Measurements from ENCODE around the gene FTO. TPM values are rescaled to one million over a fixed set of nuclear protein-coding genes. Genes with fewer than 3 reads are reported as not detected.

FTO gene
- total RNA-seq, 1 experiment from 2014 or later: 55.0 TPM

DNA sequence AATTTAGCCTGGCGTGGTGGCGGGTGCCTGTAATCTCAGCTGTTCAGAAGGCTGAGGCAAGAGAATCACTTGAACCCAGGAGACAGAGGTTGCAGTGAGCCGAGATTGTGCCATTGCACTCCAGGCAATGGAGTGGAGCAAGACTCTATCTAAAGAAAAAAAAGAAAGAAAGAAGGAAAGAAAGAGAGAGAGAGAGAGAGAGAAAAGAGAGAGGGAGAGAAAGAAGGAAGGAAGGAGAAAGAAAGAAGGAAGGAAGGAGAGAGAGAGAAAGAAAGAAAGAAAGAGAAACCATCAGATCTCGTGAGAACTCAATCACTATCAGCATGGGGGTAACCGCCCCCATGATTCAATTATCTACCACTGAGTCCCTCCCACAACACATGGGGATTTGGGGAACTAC lies 293.0 kb downstream of the FTO start:
- intact Hi-C loops (cut with micrococcal nuclease): no loop called here
- Mint-ChIP-seq H3K27me3 (ENCODE audit: insufficient read depth, unreplicated experiment) (no peaks in the 10 kb centered on the region), H3K36me3 (ENCODE audit: insufficient read depth, unreplicated experiment) (peaks cover 5% of the 10 kb centered on the region), H3K27ac (ENCODE audit: low read depth, unreplicated experiment) (no peak overlapping the region), H3K9me3 (ENCODE audit: unreplicated experiment) (no peaks in the 10 kb centered on the region), H3K4me1 (ENCODE audit: insufficient read depth, unreplicated experiment) (peaks cover 11% of the 10 kb centered on the region), H3K4me3 (ENCODE audit: unreplicated experiment) (no peak overlapping the region)
- ChIA-PET POLR2A (no interaction called here), CTCF (interaction anchor here (0.7 kb wide), 1 partner anchor 1220 kb away, joined by 3 read pairs; no protein-coding TSS in a partner anchor)
- DNase-seq (ENCODE audit: unreplicated experiment): no peak
- TF ChIP-seq CTCF (IDR thresholded peaks at IDR 0.05; ENCODE audit: unreplicated experiment): no peak
- BruUV-seq (replicated peaks): no TSS peak

GRCh38 chr16:53998024-53998810 lies 294.3 kb downstream of the FTO start:
- BruUV-seq (replicated peaks): no TSS peak
- Mint-ChIP-seq H3K9me3 (ENCODE audit: unreplicated experiment) (no peaks in the 10 kb centered on the region), H3K4me3 (ENCODE audit: unreplicated experiment) (no peak overlapping the region), H3K4me1 (ENCODE audit: insufficient read depth, unreplicated experiment) (peaks cover 6% of the 10 kb centered on the region), H3K36me3 (ENCODE audit: insufficient read depth, unreplicated experiment) (peaks cover 5% of the 10 kb centered on the region), H3K27me3 (ENCODE audit: insufficient read depth, unreplicated experiment) (no peaks in the 10 kb centered on the region), H3K27ac (ENCODE audit: low read depth, unreplicated experiment) (no peak overlapping the region)
- CTCF ChIA-PET: interaction anchor here (0.6 to 1.2 kb wide), 2 partner anchors 10 to 1411 kb away, joined by 3 to 4 read pairs; no protein-coding TSS in a partner anchor
- TF ChIP-seq CTCF (IDR thresholded peaks at IDR 0.05; ENCODE audit: unreplicated experiment): no peak
- intact Hi-C loops (cut with micrococcal nuclease): no loop called here
- POLR2A ChIA-PET: interaction anchor here (0.7 kb wide), 1 partner anchor 16 kb away, joined by 3 read pairs; no protein-coding TSS in a partner anchor
- DNase-seq (ENCODE audit: unreplicated experiment): no peak

DNA sequence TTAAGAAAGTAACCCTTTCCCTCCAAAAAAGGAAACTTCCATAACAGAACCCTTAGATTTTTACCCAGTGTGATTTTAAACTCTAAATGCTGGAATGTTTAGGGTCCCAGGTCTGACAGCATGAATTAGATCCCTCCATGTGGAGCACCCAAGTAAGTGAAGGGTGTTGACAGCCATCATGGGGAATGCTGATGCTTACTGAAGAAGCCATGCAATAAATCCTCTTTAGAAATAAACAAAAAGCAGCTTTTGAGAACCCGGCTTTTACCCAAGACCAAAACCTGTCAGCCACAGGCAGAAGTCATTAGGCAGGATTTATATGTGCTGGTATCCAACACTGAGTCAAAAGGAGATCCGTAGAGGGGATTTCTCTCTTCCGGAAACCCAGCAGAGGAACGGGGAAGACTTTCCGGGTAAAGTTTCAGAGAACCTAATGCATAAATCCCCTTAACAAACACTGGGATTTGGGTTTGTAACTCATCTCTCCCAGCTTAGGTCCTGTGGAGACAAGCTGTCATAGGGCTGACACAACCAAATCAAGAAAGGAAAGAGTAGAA lies 295.1 kb downstream of the FTO start:
- H3K4me3 Mint-ChIP-seq (ENCODE audit: unreplicated experiment): no peak overlapping the region
- intact Hi-C loops (cut with micrococcal nuclease): no loop called here
- TF ChIP-seq CTCF (IDR thresholded peaks at IDR 0.05; ENCODE audit: unreplicated experiment): no peak
- CTCF ChIA-PET: interaction anchor here (0.6 to 1.2 kb wide), 3 partner anchors 9 to 1410 kb away, joined by 3 to 4 read pairs (median 4); no protein-coding TSS in a partner anchor
- BruUV-seq (replicated peaks): no TSS peak
- H3K27me3 Mint-ChIP-seq (ENCODE audit: insufficient read depth, unreplicated experiment): no peaks in the 10 kb centered on the region
- POLR2A ChIA-PET: interaction anchor here (0.7 kb wide), 1 partner anchor 15 kb away, joined by 3 read pairs; no protein-coding TSS in a partner anchor
- peaks cover 6% of the 10 kb centered on the region for H3K4me1 Mint-ChIP-seq (ENCODE audit: insufficient read depth, unreplicated experiment)
- no peaks in the 10 kb centered on the region for H3K9me3 Mint-ChIP-seq (ENCODE audit: unreplicated experiment)
- H3K36me3 Mint-ChIP-seq (ENCODE audit: insufficient read depth, unreplicated experiment): peaks cover 5% of the 10 kb centered on the region
- DNase-seq (ENCODE audit: unreplicated experiment): no peak
- H3K27ac Mint-ChIP-seq (ENCODE audit: low read depth, unreplicated experiment): no peak overlapping the region

DNA sequence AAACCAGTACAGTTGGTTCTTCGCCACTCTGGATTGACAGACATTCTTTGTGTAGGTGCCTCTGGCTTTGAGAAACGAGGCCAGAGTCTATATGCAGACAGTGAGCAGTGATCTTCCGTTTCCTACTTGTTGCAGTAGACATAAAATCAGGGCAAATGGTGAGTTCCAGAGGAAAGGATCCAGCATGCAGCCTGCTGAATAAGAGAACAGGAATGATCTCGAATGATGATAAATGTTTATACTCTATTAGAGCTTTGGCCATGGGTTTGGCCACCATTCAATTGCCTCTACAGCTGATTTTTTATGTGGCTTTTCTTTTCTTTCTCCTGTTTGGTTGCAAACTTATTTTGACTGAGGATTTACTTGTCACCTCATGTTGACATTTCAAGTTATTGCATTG lies 295.9 kb downstream of the FTO start:
- TF ChIP-seq CTCF (IDR thresholded peaks at IDR 0.05; ENCODE audit: unreplicated experiment): no peak
- no TSS peak for BruUV-seq (replicated peaks)
- H3K27me3 Mint-ChIP-seq (ENCODE audit: insufficient read depth, unreplicated experiment): no peaks in the 10 kb centered on the region
- H3K4me3 Mint-ChIP-seq (ENCODE audit: unreplicated experiment): no peak overlapping the region
- H3K9me3 Mint-ChIP-seq (ENCODE audit: unreplicated experiment): no peaks in the 10 kb centered on the region
- POLR2A ChIA-PET: no interaction called here
- intact Hi-C loops (cut with micrococcal nuclease): no loop called here
- H3K27ac Mint-ChIP-seq (ENCODE audit: low read depth, unreplicated experiment): no peak overlapping the region
- DNase-seq (ENCODE audit: unreplicated experiment): no peak
- peaks cover under 1% of the 10 kb centered on the region for H3K36me3 Mint-ChIP-seq (ENCODE audit: insufficient read depth, unreplicated experiment)
- CTCF ChIA-PET: interaction anchor here (0.6 to 0.7 kb wide), 2 partner anchors 26 to 1704 kb away, joined by 3 to 4 read pairs; no protein-coding TSS in a partner anchor
- H3K4me1 Mint-ChIP-seq (ENCODE audit: insufficient read depth, unreplicated experiment): peaks cover 6% of the 10 kb centered on the region

Data from MCF 10A (cell line).